HG02870 (cell line): ENCODE measurements around the gene CACNA1F.

Experiments used
- ATAC-seq: cut with Tn5 transposase; IDR thresholded peaks from one replicate; pipeline ENCODE4 v1.9.1; 2021; ENCODE audit warnings: mild to moderate bottlenecking, moderate library complexity; ENCODE audit not compliant: unreplicated experiment

Gene CACNA1F

DNA sequence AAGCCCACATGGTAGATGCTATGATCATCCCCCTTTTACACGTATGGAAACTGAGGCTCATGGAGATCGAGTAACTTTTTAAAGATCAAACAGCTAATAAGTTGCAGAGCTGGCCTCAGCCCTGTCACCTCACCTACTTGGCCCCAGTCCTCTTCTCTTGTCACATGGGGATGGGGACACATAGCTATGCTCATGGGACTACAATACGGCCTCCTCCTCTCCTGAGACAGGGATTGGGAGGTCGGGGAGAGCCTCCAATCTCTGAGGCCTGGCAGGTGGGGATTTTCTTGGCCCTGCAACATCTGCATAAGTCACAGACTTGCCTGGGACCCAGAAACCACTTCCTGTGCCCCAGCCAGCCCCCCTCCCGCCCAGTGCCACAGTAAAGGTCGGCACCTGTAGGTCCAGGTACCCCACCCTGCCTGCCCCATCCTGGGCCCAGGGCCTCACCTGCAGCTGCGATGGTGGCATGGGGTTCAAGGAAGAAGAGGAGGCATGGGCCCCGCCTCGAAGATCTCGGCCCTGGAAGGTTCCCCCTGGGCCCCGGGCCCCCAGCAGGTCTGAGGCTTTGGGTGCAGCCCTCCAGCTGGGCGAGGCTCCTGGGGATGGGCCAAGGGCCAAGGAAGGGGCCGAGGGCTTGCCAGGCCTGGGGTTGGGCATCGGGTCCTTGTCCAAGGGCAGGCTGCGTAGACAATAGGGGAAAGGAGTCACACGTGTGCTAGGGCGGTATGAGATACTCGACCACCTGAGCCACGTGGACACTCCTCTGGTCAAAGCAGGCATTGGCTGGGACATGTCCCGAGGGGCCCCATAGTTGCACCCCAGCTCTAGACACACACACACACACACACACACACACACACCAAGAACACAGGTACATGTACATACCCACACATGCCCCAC is 25.0 kb upstream of the CACNA1F start:
- no peak for ATAC-seq

DNA sequence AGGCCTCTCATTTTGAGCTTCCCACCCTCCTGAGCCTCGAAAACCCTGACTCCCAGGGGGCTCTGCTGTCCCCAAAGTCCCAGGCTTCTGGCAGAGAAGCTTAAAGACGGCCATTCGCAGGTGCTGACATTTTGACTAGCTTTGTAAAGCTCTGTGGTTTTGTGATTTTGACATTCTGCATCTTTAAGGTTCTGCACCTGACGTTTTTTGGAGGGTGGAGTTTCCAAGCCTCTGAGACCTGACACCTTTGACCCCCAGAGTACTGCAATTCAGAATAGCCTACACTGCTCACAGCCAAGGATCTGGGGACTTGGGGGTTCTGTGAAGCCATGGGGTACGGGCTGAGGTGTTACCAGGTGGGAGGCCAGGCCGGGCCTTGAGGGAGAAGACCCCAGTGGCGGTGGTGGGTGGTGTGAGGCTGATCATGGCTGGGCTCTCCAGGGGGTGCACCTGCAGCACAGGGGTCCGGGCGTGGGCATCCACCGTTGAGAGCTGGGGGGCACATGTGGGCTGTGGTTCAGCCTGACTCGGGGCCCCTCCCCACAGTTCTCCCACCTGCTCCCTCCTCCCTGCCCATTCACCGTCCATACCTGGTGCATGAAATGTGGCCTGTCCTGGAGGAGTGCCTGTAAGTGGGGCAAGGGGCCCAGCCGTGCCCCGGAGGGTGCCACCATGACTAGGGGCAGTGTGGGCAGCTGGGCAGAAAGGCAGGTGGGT is 24.1 kb upstream of the CACNA1F start:
- no peak for ATAC-seq

DNA sequence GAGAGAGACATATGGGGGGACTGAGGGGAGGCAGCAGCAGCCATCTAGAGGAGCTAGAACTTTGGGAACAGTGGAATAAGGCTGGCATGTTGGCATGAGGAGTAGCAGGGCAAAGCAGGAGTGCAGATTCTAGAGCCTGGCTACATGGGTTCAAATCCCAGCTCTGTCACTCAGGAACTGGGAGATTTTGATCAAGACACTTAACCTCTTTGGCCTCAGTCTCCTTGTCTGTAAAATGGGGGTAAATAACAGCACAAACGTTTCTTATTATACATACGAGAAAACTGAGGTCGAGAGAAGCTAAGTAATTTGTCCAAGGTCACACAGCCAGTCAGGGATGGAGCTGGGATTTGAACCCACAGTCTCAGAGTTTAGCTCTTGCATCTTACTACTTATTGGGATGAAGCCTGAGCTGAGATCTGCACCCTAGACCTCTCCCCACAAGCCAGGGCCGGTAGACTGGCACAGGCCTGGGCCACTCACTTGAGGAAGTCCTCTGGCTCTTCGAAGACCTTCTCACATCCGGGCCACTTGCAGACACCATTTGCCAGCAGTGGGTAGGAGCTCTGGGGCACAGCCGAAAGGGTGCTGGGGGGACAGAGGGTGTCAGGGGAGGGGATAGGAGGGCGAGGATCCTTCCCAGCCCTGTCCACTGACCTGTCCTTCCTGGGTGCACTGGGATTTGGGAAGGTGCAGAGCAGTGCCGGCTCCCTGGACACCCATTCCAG is 23.3 kb upstream of the CACNA1F start:
- no peak for ATAC-seq

DNA sequence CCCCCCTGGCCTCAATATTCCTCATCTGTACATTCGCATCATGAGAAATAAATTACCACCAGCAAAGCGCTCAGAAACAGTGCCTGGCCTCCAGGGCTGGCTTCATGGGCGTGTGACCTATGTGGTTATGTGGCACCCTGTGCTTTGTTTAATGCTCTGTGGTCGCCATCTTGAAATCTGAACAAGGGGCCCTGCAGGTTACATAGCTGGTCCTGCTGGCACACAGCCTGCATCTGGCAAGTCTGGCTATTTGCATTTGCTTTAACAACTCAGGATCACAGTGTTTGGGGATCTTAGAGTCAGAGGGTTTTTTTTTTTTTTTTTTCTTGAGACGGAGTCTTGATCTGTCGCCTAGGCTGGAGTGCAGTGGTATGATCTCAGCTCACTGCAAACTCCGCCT is 21.5 kb upstream of the CACNA1F start:
- ATAC-seq, result no peak

DNA sequence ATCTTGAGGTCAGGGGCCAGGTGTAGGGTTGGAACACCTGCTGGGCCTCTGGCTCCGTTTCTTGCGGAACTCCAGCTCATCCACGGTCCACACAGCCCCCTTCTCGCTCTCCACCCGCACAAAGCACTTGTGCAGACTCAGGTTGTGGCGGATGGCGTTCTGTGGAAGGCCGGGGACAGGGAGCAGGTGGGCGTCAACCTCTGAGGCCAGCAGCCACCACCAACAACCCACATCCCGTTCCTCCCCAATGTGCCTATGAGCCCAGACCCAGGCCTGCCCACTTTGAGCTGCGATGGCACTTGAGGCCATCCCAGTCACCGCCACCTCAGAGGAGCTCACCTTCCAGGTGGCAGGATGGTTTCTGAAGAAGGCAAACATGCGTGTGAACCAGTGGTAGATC is 18.2 kb upstream of the CACNA1F start:
- ATAC-seq, result no peak

DNA sequence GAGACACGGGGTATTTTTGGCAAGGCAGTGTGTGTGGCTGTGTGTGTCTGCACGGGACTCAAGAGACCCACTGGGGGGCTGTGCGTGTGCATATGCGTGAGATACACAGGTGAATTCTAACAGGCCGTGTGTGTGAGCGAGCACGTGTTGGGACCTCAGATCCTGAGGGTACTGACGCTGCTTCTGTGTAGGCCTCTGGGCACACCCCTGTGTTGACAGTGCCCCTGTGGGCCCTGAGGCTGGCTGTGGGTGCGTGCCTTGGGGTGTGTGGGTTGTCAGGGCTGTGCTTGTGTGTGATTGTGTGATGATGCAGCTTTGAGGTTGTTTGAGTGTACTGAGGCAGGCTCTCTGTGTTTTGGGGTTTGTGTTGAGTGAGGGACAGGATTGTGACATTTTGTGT is 17.4 kb upstream of the CACNA1F start:
- no peak for ATAC-seq

DNA sequence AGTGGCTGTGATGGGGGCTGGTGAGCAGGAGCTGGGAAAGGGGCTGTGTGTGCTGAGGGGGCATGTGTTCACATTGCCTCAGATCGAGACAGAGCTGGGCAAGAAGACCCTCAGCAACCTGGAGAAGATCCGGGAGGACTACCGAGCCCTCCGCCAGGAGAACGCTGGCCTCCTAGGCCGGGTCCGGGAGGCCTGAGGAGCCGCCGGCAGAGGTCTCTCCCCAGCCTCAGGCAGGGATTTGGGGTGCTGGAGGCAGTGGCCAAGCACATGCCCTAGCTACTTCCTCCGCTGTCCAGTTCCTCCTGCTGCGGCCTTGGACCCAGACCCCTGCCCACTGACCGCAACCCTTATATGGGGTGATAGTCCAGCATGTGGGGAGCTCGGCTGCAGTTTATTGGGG is 16.9 kb upstream of the CACNA1F start:
- no peak for ATAC-seq

DNA sequence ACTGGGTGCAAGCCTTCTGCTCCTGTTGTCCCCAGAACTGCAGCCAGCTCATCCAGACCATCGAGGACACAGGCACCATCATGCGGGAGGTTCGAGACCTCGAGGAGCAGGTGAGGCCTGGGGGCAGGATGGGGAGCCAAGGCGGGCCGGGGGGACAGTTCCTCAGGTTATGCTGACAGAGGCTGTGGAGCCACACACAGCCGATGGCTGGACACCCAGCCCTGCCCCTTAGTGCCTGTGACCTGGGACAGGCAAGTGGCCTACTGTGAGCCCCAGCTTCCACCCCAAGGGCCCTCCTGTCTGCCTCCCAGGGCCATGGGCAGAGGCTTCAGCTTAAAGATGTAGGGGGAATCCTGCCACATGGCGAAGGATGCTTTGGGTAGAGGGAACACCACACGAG is 16.5 kb upstream of the CACNA1F start:
- ATAC-seq, result no peak

DNA sequence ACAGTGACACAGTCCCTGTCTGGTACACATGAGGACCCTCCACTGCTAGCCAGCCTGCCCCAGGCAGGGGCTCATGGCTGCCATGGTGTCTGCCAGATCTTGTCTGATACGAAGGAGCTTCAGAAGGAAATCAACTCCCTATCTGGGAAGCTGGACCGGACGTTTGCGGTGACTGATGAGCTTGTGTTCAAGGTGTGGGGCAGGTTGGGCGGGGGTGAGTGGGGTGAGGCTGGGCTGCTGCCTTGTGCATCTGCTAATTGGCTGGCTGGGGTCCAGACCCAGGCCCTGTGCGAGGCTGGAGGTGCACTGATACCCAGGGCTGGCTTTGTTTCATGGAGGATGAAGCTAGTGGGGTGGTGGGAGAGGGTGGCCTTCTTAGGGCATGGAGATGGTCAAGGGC is 15.9 kb upstream of the CACNA1F start:
- ATAC-seq, result no peak

DNA sequence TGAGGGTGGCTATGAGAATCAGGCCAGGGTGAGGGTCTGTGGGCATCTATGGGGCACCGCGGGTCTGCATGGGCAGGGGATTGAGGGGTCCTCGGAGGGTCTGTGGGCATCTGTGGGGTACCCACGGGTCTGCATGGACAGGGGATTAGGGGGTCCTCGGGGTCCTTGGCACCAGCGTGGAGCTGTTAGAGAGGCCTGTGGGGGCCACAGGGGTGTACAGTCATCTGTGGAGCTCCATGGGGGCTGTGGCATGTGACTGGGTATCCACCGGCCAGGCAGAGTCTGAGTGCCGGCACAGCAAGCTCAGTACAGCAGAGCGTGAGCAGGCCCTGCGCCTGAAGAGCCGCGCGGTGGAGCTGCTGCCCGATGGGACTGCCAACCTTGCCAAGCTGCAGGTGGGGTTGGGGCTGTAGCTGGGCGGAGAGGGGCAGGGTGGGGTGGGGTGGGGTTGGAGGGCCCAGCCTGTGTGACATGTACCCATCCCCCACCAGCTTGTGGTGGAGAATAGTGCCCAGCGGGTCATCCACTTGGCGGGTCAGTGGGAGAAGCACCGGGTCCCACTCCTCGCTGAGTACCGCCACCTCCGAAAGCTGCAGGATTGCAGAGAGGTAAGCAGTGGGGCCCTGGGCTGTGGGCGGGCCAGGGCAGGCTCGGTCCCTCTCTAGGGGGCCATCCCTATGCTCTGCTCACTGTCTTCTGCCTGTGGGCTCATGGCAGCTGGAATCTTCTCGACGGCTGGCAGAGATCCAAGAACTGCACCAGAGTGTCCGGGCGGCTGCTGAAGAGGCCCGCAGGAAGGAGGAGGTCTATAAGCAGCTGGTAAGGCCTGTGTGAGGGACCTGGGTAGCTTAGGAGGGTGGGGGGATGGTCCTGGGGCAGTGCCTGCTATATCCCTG is 15.0 kb upstream of the CACNA1F start:
- ATAC-seq, result no peak

DNA sequence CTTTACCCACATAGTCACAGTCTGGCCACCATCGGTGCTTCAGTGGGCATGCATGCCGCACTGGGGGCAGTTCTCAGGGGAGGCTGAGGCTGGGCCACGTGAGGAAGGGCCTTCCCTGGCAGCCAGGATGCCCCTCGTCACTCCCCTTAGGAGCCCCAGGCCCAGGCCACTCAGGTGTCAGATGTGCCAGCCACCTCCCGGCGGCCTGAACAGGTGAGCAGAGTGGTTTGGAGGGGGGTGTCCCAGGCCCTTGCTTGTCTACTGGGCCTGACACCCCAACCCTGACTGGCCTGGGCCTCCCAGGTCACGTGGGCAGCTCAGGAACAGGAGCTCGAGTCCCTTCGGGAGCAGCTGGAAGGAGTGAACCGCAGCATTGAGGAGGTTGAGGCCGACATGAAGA is 14.2 kb upstream of the CACNA1F start:
- no peak for ATAC-seq

DNA sequence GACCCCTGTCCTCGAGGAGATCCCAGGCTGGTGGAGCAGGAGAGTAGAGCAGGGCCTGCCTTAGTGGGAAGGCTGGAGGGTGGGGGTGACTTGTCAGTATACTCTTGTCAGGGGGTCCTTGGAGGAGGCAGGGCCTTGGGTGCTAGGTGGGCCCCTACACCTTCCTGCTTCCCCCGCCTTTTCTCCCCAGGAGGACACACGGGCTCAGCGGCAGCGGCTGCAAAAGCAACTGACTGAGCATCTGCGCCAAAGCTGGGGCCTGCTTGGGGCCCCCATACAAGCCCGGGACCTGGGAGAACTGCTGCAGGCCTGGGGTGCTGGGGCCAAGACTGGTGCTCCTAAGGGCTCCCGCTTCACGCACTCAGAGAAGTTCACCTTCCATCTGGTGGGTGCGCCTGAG is 13.4 kb upstream of the CACNA1F start:
- ATAC-seq, result no peak

DNA sequence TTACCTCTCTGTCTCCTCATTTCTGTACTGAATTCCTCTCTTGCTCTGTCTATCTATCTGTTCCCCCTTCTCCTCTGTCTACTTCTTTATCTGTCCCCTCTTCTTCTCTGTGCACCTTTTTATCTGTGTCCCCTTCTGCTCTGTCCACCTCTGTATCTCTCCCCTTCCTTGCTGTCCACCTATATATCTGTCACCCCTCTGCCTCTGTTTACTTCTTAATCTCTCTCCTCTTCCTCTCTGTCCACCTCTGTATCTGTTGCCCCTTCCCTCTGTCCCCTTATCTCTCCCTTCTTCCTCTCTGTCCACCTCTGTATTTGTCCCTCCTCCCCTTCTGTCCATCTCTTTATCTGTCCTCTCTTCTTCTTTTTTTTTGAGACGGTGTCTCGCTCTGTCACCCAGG is 11.1 kb upstream of the CACNA1F start:
- ATAC-seq, result no peak

DNA sequence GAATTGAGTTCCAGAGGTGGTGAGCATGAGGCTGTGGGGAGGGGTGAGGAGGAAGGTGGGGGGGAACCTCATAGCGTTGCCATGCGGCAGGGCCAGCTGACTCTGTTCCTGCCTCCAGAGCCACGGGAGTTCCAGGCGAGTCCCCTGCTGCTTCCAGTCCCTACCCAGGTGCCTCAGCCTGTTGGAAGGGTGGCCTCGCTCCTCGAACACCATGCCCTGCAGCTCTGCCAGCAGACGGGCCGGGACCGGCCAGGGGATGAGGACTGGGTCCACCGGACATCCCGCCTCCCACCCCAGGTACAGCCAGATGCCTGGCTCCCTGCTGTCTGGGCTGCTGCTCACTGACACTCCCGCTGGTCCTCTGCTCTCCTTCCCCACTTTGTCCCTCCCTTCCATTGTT is 10.0 kb upstream of the CACNA1F start:
- no peak for ATAC-seq

DNA sequence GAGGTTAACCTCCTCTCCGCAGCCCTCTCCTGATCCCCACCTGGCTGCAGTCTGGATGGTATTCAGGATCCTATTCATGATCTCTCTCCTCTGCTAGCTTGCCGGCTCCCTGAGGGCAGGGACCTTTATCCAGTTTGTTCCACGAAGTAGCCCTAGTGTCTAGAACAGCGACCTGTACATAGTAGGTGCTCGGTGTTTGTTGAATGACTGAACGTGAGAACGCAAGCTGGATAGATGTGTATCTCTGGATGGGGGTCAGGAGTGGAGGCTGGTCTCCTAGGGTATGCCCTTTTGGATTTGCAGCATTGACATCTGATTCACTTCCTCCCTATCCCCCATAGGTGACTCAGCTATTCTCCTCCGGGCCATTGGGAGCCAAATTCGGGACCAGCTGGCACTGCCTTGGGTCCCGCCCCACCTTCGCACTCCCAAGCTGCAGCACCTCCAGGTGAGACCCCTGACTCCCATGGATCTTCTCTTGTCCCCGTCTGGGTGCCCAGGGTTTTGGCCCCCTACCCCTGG is 9.5 kb upstream of the CACNA1F start:
- no peak for ATAC-seq

DNA sequence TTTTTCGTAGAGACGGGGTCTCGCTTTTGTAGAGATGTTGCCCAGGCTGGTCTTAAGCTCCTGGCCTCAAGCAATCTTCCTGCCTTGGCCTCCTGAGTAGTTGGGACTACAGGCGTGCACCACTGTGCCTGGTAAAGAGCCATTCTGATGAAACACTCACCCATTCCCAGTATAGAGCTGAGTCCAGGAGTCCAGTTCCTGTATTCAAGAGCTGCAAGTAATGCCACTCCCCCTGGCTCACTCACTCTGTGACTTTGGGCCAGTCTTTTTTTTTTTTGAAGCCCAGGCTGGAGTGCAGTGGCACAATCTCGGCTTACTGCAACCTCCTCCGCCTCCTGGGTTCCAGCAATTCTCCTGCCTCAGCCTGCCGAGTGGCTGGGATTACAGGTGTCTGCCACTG is 5.6 kb upstream of the CACNA1F start:
- no peak for ATAC-seq

DNA sequence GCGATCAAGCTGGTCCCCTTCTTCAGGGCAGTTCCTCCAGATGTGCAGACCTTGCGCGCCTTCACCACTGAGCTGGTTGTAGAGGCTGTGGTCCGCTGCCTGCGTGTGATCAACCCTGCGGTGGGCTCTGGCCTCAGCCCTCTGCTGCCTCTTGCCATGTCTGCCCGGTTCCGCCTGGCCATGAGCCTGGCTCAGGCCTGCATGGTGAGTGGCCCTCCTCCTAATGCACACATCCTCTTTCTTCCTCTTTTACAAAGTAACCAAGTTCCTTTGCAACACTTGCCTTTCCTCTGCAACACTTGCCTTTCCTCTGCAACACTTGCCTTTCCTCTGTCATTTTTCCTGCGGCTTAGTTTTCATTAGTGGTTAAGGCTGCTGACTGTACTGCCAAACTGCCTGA is 3.9 kb upstream of the CACNA1F start:
- ATAC-seq, result no peak

DNA sequence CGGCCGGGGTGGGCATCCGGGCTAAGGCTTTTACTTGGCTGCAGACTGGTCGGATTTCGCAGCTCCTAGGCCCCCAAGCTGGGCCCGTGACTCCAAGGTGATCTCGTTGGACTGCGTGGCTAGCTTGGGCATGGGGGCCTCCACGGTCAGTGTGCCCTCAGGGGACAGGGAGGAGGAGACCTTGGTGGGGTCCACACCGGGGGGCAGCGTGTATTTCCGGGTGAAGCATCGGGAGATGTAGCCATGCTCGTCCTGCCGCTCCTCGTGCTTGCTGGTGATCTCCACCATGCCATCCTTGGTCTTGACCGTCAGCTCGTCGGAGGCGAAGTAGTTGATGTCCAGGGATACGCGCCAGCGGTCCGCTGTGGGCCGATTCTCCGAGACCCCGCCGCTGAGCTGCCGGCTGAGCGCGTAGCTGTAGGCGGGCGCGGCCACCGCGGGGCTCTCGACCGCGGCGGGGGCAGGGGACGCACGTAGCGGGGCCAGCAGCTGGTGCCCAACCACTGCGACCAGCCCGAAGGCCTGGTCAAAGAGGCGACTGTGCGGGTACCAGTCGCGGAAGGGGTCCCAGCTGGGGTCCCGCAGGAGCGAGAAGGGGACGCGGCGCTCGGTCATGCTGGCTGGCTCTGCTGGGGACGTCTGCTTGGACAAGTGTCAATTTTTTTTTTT is 881 bp upstream of the CACNA1F start:
- no peak for ATAC-seq

DNA sequence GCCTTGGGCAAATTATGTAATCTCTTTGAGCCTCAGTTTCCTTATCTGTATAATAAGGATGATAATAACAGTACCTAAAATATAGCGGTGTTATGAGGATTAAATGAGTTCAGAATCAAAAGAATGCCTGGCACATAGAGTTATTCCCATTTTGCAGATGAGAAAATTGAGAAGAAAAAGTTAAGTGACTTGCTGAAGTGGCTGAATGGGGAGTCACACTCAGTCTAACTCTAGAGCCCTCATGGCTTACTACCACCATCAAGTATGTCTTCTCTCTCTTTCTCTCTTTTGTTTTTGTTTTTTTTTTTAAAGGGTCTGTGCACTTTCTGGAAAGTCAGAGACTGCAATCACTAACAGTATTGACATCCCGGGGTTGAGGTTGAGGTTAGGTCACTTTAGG is 615 bp downstream of the CACNA1F start:
- ATAC-seq, result no peak
